GM06990 (cell line): ENCODE data around the gene GNAL.

ENCODE experiments used
- DNase-seq: peaks from one replicate; pipeline ENCODE4 v3.0.0-alpha.2; 2011; ENCODE audit not compliant: insufficient read length; ENCODE audit errors: extremely low read depth
- H3K27me3 ChIP-seq: replicated peaks from 2 replicates; pipeline ENCODE4 v1.6.0; 2011; ENCODE audit warnings: low read length; ENCODE audit not compliant: control insufficient read depth, insufficient read depth
- H3K36me3 ChIP-seq: 2 replicates; pipeline ENCODE4 v1.5.1; 2011; ENCODE audit warnings: low read length; ENCODE audit not compliant: control insufficient read depth, insufficient read depth
- H3K4me3 ChIP-seq: replicated peaks from 2 replicates; pipeline ENCODE4 v1.5.1; 2011; ENCODE audit warnings: low read depth, mild to moderate bottlenecking, control low read depth, low read length
- TF ChIP-seq, protein P1 (sequence below): IDR thresholded peaks from 2 replicates; pipeline ENCODE4 v1.5.1; 2011; ENCODE audit warnings: low read length, control low read depth, mild to moderate bottlenecking, inconsistent platforms; ENCODE audit not compliant: insufficient read depth, poor library complexity, severe bottlenecking

The GNAL gene

DNA sequence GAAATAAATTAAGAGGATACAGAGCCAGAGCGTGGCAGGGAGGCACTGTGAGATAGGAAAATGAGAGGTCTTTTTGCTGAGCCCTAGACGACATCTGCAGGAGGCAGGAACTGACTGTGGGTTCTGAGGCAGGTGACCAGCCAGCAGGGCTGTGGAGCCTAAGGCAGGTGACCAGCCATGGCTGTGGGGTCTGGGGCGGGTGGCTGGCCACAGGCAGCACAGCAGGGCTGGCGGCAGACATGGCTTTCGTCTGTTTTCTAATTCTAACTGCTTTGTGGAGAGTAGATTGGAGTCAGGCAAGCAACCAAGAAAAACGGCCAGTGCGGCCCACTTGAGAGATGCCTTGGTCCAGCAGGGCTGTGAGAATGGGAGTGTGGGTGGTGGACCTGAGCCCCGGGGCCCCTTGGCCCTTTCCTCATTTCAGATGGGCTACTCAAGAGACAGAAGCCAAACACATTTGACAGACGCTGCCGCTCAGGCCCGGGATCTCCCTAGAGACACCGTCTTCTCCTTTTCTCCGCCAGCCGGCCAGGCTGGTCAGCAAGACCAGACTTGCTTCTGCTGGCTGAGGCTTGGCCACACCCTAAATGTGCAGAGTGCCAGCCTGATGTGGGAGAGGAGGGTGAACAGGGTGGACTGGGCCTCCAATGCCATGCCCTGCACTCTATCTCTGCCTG is 19.7 kb upstream of the GNAL start:
- DNase-seq = no peak
- Histone ChIP-seq H3K4me3 (no peak overlapping the region), H3K27me3 (peaks cover 2% of the 10 kb centered on the region; the same call in 1 of the 2 replicates), H3K36me3 (no peaks in the 10 kb centered on the region)
- TF ChIP-seq, protein P1, sequence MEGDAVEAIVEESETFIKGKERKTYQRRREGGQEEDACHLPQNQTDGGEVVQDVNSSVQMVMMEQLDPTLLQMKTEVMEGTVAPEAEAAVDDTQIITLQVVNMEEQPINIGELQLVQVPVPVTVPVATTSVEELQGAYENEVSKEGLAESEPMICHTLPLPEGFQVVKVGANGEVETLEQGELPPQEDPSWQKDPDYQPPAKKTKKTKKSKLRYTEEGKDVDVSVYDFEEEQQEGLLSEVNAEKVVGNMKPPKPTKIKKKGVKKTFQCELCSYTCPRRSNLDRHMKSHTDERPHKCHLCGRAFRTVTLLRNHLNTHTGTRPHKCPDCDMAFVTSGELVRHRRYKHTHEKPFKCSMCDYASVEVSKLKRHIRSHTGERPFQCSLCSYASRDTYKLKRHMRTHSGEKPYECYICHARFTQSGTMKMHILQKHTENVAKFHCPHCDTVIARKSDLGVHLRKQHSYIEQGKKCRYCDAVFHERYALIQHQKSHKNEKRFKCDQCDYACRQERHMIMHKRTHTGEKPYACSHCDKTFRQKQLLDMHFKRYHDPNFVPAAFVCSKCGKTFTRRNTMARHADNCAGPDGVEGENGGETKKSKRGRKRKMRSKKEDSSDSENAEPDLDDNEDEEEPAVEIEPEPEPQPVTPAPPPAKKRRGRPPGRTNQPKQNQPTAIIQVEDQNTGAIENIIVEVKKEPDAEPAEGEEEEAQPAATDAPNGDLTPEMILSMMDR = no peak

DNA sequence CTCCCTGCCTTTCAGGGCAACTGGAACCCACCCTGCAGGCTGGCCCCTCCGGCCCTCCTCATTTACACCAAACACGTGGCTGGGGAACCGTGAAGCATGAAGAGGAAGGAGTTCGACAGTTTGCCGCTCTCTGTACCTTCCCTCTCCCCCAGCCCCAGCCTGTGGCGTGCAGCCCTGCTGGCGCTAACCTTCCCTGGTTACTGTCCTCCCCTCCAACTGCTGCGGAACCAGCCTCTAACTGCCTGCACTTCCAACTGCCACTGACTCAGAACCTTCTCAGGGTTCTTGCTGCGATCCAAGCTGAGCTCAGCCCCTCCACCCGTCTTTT is 19.2 kb upstream of the GNAL start:
- no peaks in the 10 kb centered on the region for H3K36me3 ChIP-seq
- no peak for DNase-seq
- TF ChIP-seq, protein P1 = no peak
- peaks cover 2% of the 10 kb centered on the region; the same call in 1 of the 2 replicates for H3K27me3 ChIP-seq
- H3K4me3 ChIP-seq = no peak overlapping the region

DNA sequence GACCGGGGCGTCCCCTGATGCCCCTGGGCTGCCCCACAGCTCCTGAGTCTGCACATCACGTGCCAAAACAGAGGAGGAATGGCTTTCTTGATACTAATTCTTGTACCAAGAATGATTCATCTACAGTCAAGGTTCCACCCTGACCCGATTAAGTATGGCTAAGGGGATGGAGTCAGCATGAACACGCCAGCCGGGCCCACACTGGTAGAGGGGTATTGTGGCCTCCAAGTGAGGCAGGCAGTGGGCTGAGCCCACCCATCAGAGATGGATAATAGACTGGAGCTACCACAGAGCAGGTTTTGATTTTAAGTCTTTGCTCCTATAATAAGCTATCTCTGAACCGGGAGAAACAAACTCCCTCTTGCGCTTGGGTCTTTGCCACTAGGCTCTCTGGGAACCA is 17.9 kb upstream of the GNAL start:
- no peaks in the 10 kb centered on the region for H3K36me3 ChIP-seq
- H3K4me3 ChIP-seq = no peak overlapping the region
- H3K27me3 ChIP-seq = no peaks in the 10 kb centered on the region; the same call in 1 of the 2 replicates
- TF ChIP-seq, protein P1 = no peak
- no peak for DNase-seq

DNA sequence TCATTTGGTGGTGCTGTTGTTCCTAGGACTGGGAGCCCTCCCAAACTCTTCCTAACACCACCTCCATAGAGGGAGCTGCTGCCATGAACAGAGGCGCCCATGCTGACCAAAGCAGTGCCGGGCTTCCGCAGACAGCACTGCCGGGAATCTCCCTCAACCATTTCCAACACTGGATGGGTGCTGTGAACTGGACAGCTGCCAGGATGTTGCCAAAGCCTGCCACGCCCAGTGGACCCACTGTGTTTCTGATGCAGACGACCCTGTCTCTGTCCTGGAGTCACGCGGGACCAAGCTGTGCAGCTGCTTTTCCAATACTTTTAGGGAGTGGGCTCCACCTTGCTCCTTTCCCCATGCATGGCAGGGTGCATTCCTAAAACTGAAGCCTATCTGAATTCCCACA is 16.9 kb upstream of the GNAL start:
- TF ChIP-seq, protein P1 = no peak
- DNase-seq = no peak
- Histone ChIP-seq H3K4me3 (no peak overlapping the region), H3K36me3 (no peaks in the 10 kb centered on the region), H3K27me3 (no peaks in the 10 kb centered on the region; the same call in 1 of the 2 replicates)

DNA sequence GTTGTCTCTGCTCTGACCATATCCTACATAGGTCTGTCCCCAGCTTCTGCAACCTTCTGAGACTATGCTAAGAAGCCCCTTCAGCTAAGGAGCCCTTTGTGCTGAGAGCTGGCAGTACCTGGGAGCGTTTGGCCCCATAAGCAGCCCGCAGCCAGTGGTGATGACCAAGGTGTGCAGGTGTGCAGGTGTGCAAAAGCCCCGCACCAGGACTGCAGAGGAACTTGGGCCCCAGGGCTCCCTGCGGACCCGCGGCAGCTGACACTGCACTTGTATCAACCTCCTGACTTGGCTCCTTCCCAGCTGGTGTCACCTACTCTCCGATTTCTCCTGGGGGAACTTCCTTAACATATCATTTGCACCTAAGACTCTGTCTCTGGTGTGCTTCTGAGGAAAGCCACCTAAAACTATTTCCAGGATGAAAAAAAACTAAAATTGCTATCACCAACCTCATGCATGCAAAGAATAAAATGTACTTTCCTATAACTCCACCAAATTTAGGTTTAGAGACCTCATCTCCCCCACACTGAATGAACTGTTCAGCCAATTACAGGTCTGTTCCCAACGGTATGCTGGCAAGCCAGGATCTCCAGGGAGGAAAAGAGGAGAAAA is 16.1 kb upstream of the GNAL start:
- no peak overlapping the region for H3K4me3 ChIP-seq
- TF ChIP-seq, protein P1 = no peak
- no peaks in the 10 kb centered on the region; the same call in none of the 2 replicates for H3K27me3 ChIP-seq
- DNase-seq = no peak
- H3K36me3 ChIP-seq = no peaks in the 10 kb centered on the region
